HepG2 (cell line): Measurements from ENCODE around the gene KIAA1191. TPM values are rescaled to one million over a fixed set of nuclear protein-coding genes. Genes with fewer than 3 reads are reported as not detected.
A peak's percentile ranks its signal among the peaks of the same experiment; 100 is the strongest.

Source experiments
- CBX1 ChIP-seq: IDR thresholded peaks from one replicate; pipeline ENCODE4 v1.6.1; 2016; ENCODE audit warnings: antibody characterized with exemption, low read depth
- CREBL2 ChIP-seq: sonication (generic); formaldehyde crosslinking; IDR thresholded peaks from 2 replicates; pipeline ENCODE4 v1.8.1; 2023; ENCODE audit warnings: missing genetic modification reagents, mild to moderate bottlenecking, borderline replicate concordance
- DR1 ChIP-seq: sonication (generic); formaldehyde crosslinking; IDR thresholded peaks from 2 replicates; pipeline ENCODE4 v1.8.0; 2021; ENCODE audit warnings: mild to moderate bottlenecking, missing genetic modification reagents, inconsistent platforms
- EED ChIP-seq: sonication (generic); formaldehyde crosslinking; IDR thresholded peaks from 2 replicates; pipeline ENCODE4 v1.5.0; 2020; ENCODE audit warnings: mild to moderate bottlenecking, missing genetic modification reagents
- HOXA5 ChIP-seq: sonication (generic); formaldehyde crosslinking; IDR thresholded peaks from 2 replicates; pipeline ENCODE4 v1.4.0; 2020; ENCODE audit warnings: missing genetic modification reagents
- NFE2L1 ChIP-seq: sonication (generic); formaldehyde crosslinking; IDR thresholded peaks from 2 replicates; pipeline ENCODE4 v1.4.0; 2020; ENCODE audit warnings: missing genetic modification reagents, mild to moderate bottlenecking, borderline replicate concordance
- NFYB ChIP-seq: sonication (generic); formaldehyde crosslinking; IDR thresholded peaks from 2 replicates; pipeline ENCODE4 v1.4.0; 2020; ENCODE audit warnings: missing genetic modification reagents
- NFYC ChIP-seq: IDR thresholded peaks from 2 replicates; pipeline ENCODE4 v1.6.1; 2016; ENCODE audit warnings: missing genetic modification reagents, missing compliant biosample characterization
- THAP7 ChIP-seq: sonication (generic); formaldehyde crosslinking; IDR thresholded peaks from 2 replicates; pipeline ENCODE4 v1.8.1; 2023; ENCODE audit warnings: mild to moderate bottlenecking, missing genetic modification reagents
- U2AF1 ChIP-seq: fragments of 200-400 bp; formaldehyde crosslinking; optimal IDR thresholded peaks from 2 replicates; pipeline ENCODE3; 2017; ENCODE audit warnings: mild to moderate bottlenecking, low read depth, low read length
- ZFP36 ChIP-seq: fragments of 150-350 bp; IDR thresholded peaks from 2 replicates; pipeline ENCODE4 v1.6.1; 2018; ENCODE audit warnings: borderline replicate concordance, low read length, low read depth; ENCODE audit not compliant: partially characterized antibody
- ZNF124 ChIP-seq: sonication (generic); formaldehyde crosslinking; IDR thresholded peaks from 2 replicates; pipeline ENCODE4 v1.4.0; 2020; ENCODE audit warnings: missing genetic modification reagents
- ZNF282 ChIP-seq: fragments of 450-650 bp; IDR thresholded peaks from 2 replicates; pipeline ENCODE4 v1.6.1; 2018; ENCODE audit not compliant: partially characterized antibody
- ZNF317 ChIP-seq: sonication (generic); formaldehyde crosslinking; IDR thresholded peaks from 2 replicates; pipeline ENCODE4 v1.5.0; 2020; ENCODE audit warnings: mild to moderate bottlenecking, missing genetic modification reagents
- ZNF431 ChIP-seq: sonication (generic); formaldehyde crosslinking; IDR thresholded peaks from 2 replicates; pipeline ENCODE4 v1.9.0; 2022; ENCODE audit warnings: missing genetic modification reagents, low read depth, mild to moderate bottlenecking, borderline replicate concordance
- ZNF460 ChIP-seq: sonication (generic); formaldehyde crosslinking; IDR thresholded peaks from 2 replicates; pipeline ENCODE4 v1.5.1; 2020; ENCODE audit warnings: missing genetic modification reagents, mild to moderate bottlenecking, borderline replicate concordance
- ZNF572 ChIP-seq: sonication (generic); formaldehyde crosslinking; IDR thresholded peaks from 2 replicates; pipeline ENCODE4 v1.5.1; 2020; ENCODE audit warnings: mild to moderate bottlenecking, missing genetic modification reagents
- ZNF670 ChIP-seq: sonication (generic); formaldehyde crosslinking; IDR thresholded peaks from 2 replicates; pipeline ENCODE4 v1.8.0; 2022; ENCODE audit warnings: mild to moderate bottlenecking, missing genetic modification reagents, borderline replicate concordance
- ZNF781 ChIP-seq: sonication (generic); formaldehyde crosslinking; IDR thresholded peaks from 2 replicates; pipeline ENCODE4 v1.5.1; 2020; ENCODE audit warnings: borderline replicate concordance, mild to moderate bottlenecking, missing genetic modification reagents; ENCODE audit errors: not compliant biosample characterization
- polyA plus RNA-seq, 8 experiments: library from polyadenylated mRNA; depleted of rRNA in 3 of 8; stranded (reverse) in 7 of 8; unstranded in 1 of 8; fragments of >200 nt; fragmentation: Illumina TruSeq in 4 of 8; extraction: Trizol in 4 of 8; gene quantifications; 2 replicates each; pipeline versions ENCODE4 v1.2.1 to v1.2.3, GENCODE V29; 2011 to 2016; ENCODE audit warnings: low read depth in 4 of 8, missing spikeins in 1 of 8, mixed read lengths in 1 of 8; ENCODE audit not compliant: insufficient read depth in 1 of 8
- total RNA-seq, 5 experiments: library from RNA; depleted of rRNA; stranded (reverse); fragments of >200 nt; fragmentation: Illumina TruSeq; extraction: Trizol; gene quantifications; 2 replicates each; pipeline ENCODE4 v1.2.3, GENCODE V29; 2016; ENCODE audit warnings: low read depth in 1 of 5
- TF ChIP-seq, protein P1 (sequence below): sonication (generic); formaldehyde crosslinking; IDR thresholded peaks from 2 replicates; pipeline ENCODE4 v1.9.0; 2021; ENCODE audit warnings: missing genetic modification reagents, mild to moderate bottlenecking, borderline replicate concordance
- TF ChIP-seq, protein P2 (sequence below): sonication (generic); formaldehyde crosslinking; IDR thresholded peaks from 2 replicates; pipeline ENCODE4 v1.5.1; 2020; ENCODE audit warnings: missing genetic modification reagents, mild to moderate bottlenecking, borderline replicate concordance
- TF ChIP-seq, protein P3 (sequence below): sonication (generic); formaldehyde crosslinking; IDR thresholded peaks from 2 replicates; pipeline ENCODE4 v1.4.0; 2020; ENCODE audit warnings: mild to moderate bottlenecking, low read depth, missing genetic modification reagents

The KIAA1191 gene
- total and polyA plus RNA-seq, 2 of the 13 experiments (the other 11 are each of a cell fraction or from before 2014, with no cell fraction given), result 63.6 to 103 TPM

DNA sequence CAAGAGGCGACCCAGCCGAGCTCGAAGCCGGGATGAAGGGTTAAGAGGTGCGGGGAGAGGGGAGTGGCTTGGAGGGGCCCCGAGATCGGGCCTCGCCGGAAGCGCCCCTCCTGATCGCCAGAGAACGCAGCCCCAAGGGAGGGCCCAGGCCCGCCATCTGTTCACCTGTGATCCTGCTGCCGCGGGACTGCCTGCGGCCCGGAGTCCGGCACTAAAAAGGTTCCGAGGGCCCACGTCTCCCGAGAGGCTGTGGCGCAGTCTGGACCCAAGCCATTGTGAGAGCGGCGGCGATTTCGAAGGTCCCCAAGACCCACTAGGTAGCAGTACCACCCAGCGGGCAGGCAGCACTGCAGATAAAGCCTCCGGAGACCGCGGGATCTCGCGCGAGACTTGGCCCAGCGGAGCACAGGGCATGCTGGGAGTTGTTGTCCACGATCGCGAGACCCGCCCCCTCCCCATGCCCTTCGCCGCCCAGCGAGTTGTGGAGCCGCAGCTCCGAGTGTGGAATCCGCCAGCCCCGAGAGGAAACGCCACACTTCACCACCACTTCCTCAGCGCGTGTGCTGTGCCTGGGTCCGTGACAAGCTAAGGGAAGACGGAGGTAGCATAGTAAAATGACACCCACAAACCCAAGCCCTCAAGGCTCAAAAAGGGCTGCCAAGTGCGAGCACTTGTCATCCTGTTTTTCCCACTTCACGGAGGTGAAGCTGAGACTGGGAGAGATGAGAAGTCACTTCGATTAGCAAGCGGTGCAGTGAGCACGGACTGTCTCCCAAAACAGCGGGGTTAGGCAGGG lies at the start of gene KIAA1191 (continued):
- no peak for TF ChIP-seq CREBL2 (CRISPR knock-in tag)
- TF ChIP-seq, protein P1, sequence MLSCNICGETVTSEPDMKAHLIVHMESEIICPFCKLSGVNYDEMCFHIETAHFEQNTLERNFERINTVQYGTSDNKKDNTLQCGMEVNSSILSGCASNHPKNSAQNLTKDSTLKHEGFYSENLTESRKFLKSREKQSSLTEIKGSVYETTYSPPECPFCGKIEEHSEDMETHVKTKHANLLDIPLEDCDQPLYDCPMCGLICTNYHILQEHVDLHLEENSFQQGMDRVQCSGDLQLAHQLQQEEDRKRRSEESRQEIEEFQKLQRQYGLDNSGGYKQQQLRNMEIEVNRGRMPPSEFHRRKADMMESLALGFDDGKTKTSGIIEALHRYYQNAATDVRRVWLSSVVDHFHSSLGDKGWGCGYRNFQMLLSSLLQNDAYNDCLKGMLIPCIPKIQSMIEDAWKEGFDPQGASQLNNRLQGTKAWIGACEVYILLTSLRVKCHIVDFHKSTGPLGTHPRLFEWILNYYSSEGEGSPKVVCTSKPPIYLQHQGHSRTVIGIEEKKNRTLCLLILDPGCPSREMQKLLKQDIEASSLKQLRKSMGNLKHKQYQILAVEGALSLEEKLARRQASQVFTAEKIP (CRISPR knock-in tag), result no peak
- no peak for TF ChIP-seq ZNF124 (CRISPR knock-in tag)
- no peak; the same call in 1 of the 2 replicates for TF ChIP-seq EED (CRISPR knock-in tag)
- no peak for TF ChIP-seq U2AF1
- TF ChIP-seq ZNF431 (CRISPR knock-in tag), result peak; percentile 71; the same call in 1 of the 2 replicates
- TF ChIP-seq NFE2L1 (CRISPR knock-in tag), result no peak
- TF ChIP-seq HOXA5 (CRISPR knock-in tag), result 0 out of 2 replicates have a peak, but pooled peaks have one; percentile 46
- 0 out of 2 replicates have a peak, but pooled peaks have one; percentile 26 for TF ChIP-seq THAP7 (CRISPR knock-in tag)
- TF ChIP-seq, protein P2, sequence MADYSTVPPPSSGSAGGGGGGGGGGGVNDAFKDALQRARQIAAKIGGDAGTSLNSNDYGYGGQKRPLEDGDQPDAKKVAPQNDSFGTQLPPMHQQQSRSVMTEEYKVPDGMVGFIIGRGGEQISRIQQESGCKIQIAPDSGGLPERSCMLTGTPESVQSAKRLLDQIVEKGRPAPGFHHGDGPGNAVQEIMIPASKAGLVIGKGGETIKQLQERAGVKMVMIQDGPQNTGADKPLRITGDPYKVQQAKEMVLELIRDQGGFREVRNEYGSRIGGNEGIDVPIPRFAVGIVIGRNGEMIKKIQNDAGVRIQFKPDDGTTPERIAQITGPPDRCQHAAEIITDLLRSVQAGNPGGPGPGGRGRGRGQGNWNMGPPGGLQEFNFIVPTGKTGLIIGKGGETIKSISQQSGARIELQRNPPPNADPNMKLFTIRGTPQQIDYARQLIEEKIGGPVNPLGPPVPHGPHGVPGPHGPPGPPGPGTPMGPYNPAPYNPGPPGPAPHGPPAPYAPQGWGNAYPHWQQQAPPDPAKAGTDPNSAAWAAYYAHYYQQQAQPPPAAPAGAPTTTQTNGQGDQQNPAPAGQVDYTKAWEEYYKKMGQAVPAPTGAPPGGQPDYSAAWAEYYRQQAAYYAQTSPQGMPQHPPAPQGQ (CRISPR knock-in tag), result no peak
- TF ChIP-seq ZNF670 (CRISPR knock-in tag), result no peak
- TF ChIP-seq, protein P3, sequence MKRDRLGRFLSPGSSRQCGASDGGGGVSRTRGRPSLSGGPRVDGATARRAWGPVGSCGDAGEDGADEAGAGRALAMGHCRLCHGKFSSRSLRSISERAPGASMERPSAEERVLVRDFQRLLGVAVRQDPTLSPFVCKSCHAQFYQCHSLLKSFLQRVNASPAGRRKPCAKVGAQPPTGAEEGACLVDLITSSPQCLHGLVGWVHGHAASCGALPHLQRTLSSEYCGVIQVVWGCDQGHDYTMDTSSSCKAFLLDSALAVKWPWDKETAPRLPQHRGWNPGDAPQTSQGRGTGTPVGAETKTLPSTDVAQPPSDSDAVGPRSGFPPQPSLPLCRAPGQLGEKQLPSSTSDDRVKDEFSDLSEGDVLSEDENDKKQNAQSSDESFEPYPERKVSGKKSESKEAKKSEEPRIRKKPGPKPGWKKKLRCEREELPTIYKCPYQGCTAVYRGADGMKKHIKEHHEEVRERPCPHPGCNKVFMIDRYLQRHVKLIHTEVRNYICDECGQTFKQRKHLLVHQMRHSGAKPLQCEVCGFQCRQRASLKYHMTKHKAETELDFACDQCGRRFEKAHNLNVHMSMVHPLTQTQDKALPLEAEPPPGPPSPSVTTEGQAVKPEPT (CRISPR knock-in tag), result no peak
- peak; percentile 98 for TF ChIP-seq DR1 (CRISPR knock-in tag)
- TF ChIP-seq CBX1, result peak; percentile 72
- TF ChIP-seq ZNF572 (CRISPR knock-in tag), result no peak
- peak; percentile 30; the same call in 1 of the 2 replicates for TF ChIP-seq NFYC
- TF ChIP-seq ZNF282, result no peak
- no peak for TF ChIP-seq ZFP36
- 0 out of 2 replicates have a peak, but pooled peaks have one; percentile 23 for TF ChIP-seq NFYB (CRISPR knock-in tag)
- no peak for TF ChIP-seq ZNF781 (CRISPR knock-in tag)
- no peak for TF ChIP-seq ZNF460 (CRISPR knock-in tag)
- no peak; the same call in 1 of the 2 replicates for TF ChIP-seq ZNF317 (CRISPR knock-in tag)
